Activated naive CD8-positive, alpha-beta T cell treated with anti-CD3 and anti-CD28 coated beads, Interleukin-2, amount 50 U/mL, for 24 hours (primary cell): ENCODE results near the gene RTP2.

Experiments
- ATAC-seq: fragments of 150-1000 bp; cut with Tn5 transposase; one replicate; pipeline ENCODE4 v1.10.0; 2021
- DNase-seq: peaks from one replicate; pipeline ENCODE4 v3.0.0; 2021
- H3K27ac Mint-ChIP-seq: one replicate; pipeline ENCODE4 v1.8.0; 2021; ENCODE audit warnings: mild to moderate bottlenecking, mixed read lengths
- H3K27me3 Mint-ChIP-seq: one replicate; pipeline ENCODE4 v1.8.0; 2021; ENCODE audit warnings: mixed read lengths
- H3K36me3 Mint-ChIP-seq: one replicate; pipeline ENCODE4 v1.8.0; 2021; ENCODE audit warnings: low read depth, mixed read lengths
- H3K4me1 Mint-ChIP-seq: one replicate; pipeline ENCODE4 v1.8.0; 2021; ENCODE audit warnings: mixed read lengths
- H3K4me3 Mint-ChIP-seq: one replicate; pipeline ENCODE4 v1.8.0; 2021; ENCODE audit warnings: mild to moderate bottlenecking, moderate library complexity, mixed read lengths
- H3K9me3 Mint-ChIP-seq: one replicate; pipeline ENCODE4 v1.8.0; 2021; ENCODE audit warnings: mixed read lengths

RTP2 gene

DNA sequence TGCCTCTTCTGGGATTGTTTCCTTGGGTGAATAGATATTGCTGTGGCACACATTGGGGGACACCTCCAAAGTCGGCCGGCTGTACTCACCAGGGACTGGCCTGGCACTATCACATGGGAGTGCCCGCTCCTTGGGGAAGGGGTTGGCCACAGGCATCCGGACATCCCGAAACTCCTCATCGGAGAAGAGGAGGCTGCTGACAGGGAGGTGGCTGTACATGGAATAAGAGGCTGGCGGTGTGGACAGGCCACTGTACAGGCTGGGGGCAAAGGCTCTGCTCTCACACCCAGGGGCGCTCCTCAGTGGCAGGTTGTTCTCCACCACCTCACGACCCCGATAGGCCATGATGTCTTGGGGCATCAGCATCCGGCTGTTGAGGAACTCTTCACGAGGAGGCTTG, 27.2 kb upstream of the RTP2 start:
- no peaks in the 10 kb centered on the region for H3K4me1 Mint-ChIP-seq
- ATAC-seq (no peak), DNase-seq (no peak)
- no peaks in the 10 kb centered on the region for H3K27me3 Mint-ChIP-seq
- no peaks in the 10 kb centered on the region for H3K9me3 Mint-ChIP-seq
- H3K27ac Mint-ChIP-seq, result no peak overlapping the region
- H3K36me3 Mint-ChIP-seq, result peaks cover 29% of the 10 kb centered on the region
- H3K4me3 Mint-ChIP-seq, result no peak overlapping the region

- Mint-ChIP-seq H3K27ac (no peak overlapping the region), H3K9me3 (no peaks in the 10 kb centered on the region), H3K4me3 (no peak overlapping the region), H3K4me1 (no peaks in the 10 kb centered on the region), H3K36me3 (peaks cover 32% of the 10 kb centered on the region), H3K27me3 (no peaks in the 10 kb centered on the region)
- no peak for DNase-seq
- no peak for ATAC-seq
Measured at GRCh38 chr3:187728940-187729583, 26.7 kb upstream of the RTP2 start.

- Mint-ChIP-seq H3K27me3 (no peaks in the 10 kb centered on the region), H3K4me3 (no peak overlapping the region), H3K36me3 (peaks cover 37% of the 10 kb centered on the region), H3K9me3 (no peaks in the 10 kb centered on the region), H3K27ac (no peak overlapping the region), H3K4me1 (no peaks in the 10 kb centered on the region)
- no peak for DNase-seq
- no peak for ATAC-seq
Measured at GRCh38 chr3:187728248-187728647, 25.9 kb upstream of the RTP2 start.

GRCh38 chr3:187726564-187726963, 24.2 kb upstream of the RTP2 start:
- no peaks in the 10 kb centered on the region for H3K27me3 Mint-ChIP-seq
- DNase-seq, result no peak
- H3K4me3 Mint-ChIP-seq, result no peak overlapping the region
- ATAC-seq, result no peak
- H3K9me3 Mint-ChIP-seq, result no peaks in the 10 kb centered on the region
- H3K4me1 Mint-ChIP-seq, result no peaks in the 10 kb centered on the region
- H3K27ac Mint-ChIP-seq, result no peak overlapping the region
- H3K36me3 Mint-ChIP-seq, result peaks cover 38% of the 10 kb centered on the region

GRCh38 chr3:187725653-187726370, 23.5 kb upstream of the RTP2 start:
- H3K9me3 Mint-ChIP-seq, result no peaks in the 10 kb centered on the region
- H3K27me3 Mint-ChIP-seq, result no peaks in the 10 kb centered on the region
- DNase-seq, result no peak
- H3K36me3 Mint-ChIP-seq, result peaks cover 36% of the 10 kb centered on the region
- H3K4me3 Mint-ChIP-seq, result no peak overlapping the region
- no peak overlapping the region for H3K27ac Mint-ChIP-seq
- ATAC-seq, result no peak
- no peaks in the 10 kb centered on the region for H3K4me1 Mint-ChIP-seq

DNA sequence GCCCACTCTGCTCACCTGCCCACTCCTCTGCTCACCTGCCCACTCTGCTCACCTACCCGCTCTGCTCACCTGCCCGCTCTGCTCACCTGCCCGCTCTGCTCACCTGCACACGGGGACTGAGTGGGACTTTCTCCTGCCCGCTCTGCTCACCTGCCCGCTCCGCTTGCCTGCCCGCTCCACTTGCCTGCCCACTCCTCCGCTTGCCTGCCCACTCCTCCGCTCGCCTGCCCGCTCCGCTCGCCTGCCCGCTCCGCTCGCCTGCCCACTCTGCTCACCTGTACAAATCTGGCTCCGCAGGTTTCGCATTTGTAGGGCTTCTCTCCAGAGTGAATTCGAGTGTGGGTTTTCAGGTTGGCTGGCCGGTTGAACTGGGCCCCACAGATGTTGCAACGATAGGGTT, 22.9 kb upstream of the RTP2 start:
- Mint-ChIP-seq H3K27ac (no peak overlapping the region), H3K9me3 (no peaks in the 10 kb centered on the region), H3K4me3 (no peak overlapping the region), H3K4me1 (no peaks in the 10 kb centered on the region), H3K27me3 (no peaks in the 10 kb centered on the region), H3K36me3 (peaks cover 35% of the 10 kb centered on the region)
- DNase-seq (no peak), ATAC-seq (no peak)

GRCh38 chr3:187722206-187722612, 19.9 kb upstream of the RTP2 start:
- Mint-ChIP-seq H3K36me3 (peaks cover 29% of the 10 kb centered on the region), H3K4me3 (no peak overlapping the region), H3K27me3 (no peaks in the 10 kb centered on the region), H3K9me3 (no peaks in the 10 kb centered on the region), H3K4me1 (no peaks in the 10 kb centered on the region), H3K27ac (no peak overlapping the region)
- no peak for ATAC-seq
- DNase-seq, result no peak

DNA sequence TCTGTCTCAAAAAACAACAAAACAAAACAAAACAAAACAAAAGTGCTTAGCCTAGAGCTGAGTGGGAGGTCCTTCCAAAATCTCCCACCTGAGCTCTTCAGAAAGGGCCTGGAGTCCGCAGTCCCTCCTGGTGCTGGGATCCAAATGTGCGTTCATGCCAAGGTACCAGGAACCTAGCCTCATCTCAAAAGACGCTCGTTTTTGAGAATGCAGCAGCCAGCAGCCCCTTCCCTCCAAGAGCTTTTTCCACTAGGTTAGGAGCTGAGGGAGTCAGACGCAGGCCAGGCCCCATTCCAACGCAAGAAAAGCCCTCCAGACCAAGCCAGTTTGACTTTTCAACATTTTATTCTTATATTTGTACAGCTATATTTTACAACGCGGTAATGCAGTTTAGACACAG, 18.7 kb upstream of the RTP2 start:
- DNase-seq (no peak), ATAC-seq (no peak)
- Mint-ChIP-seq H3K4me1 (no peaks in the 10 kb centered on the region), H3K36me3 (peaks cover 23% of the 10 kb centered on the region), H3K4me3 (no peak overlapping the region), H3K27me3 (no peaks in the 10 kb centered on the region), H3K9me3 (no peaks in the 10 kb centered on the region), H3K27ac (no peak overlapping the region)

DNA sequence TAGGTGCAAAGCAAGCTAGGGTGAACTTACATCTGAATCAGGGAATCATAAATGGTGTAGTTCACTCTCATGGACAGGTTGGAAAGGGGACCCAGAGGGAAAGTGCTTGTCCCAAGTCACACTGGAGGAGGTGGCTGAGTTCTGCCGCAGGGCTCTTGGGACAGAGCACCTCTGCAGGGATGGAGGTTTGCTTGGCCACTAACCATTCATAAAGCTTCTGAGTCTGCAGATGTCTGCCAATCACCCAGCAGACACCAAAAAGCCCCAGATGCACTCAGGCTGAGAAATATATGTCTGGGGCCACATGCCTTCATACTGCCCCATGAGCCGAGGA, 17.9 kb upstream of the RTP2 start:
- H3K27ac Mint-ChIP-seq, result no peak overlapping the region
- H3K36me3 Mint-ChIP-seq, result peaks cover 20% of the 10 kb centered on the region
- H3K9me3 Mint-ChIP-seq, result no peaks in the 10 kb centered on the region
- ATAC-seq (no peak), DNase-seq (no peak)
- H3K27me3 Mint-ChIP-seq, result no peaks in the 10 kb centered on the region
- H3K4me3 Mint-ChIP-seq, result no peak overlapping the region
- no peaks in the 10 kb centered on the region for H3K4me1 Mint-ChIP-seq

GRCh38 chr3:187719628-187720336, 17.4 kb upstream of the RTP2 start:
- peaks cover 17% of the 10 kb centered on the region for H3K36me3 Mint-ChIP-seq
- no peak overlapping the region for H3K4me3 Mint-ChIP-seq
- no peaks in the 10 kb centered on the region for H3K27me3 Mint-ChIP-seq
- no peaks in the 10 kb centered on the region for H3K9me3 Mint-ChIP-seq
- DNase-seq, result no peak
- ATAC-seq, result no peak
- no peak overlapping the region for H3K27ac Mint-ChIP-seq
- H3K4me1 Mint-ChIP-seq, result no peaks in the 10 kb centered on the region

DNA sequence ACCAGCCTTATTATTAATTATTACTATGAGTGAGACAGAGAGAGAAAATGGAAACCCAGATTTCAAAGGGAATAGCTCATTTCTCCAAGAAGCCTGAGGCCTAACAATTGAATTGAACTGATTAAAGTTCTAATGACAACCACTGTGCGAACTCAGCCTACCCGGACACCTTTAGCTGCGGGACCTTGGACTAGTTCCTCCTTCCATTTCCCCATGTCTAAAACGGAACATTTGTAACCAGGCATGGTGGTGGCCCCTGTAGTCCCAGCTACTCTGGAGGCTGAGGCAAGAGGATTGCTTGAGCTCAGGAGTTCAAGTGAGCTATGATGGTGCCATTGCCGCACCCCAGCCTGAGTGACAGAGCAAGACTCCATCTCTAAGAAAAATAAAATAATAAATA, 16.4 kb upstream of the RTP2 start:
- H3K27me3 Mint-ChIP-seq, result peaks cover 3% of the 10 kb centered on the region
- peaks cover 8% of the 10 kb centered on the region for H3K4me1 Mint-ChIP-seq
- H3K9me3 Mint-ChIP-seq, result no peaks in the 10 kb centered on the region
- H3K27ac Mint-ChIP-seq, result no peak overlapping the region
- H3K4me3 Mint-ChIP-seq, result no peak overlapping the region
- DNase-seq (no peak), ATAC-seq (no peak)
- H3K36me3 Mint-ChIP-seq, result peaks cover 11% of the 10 kb centered on the region

DNA sequence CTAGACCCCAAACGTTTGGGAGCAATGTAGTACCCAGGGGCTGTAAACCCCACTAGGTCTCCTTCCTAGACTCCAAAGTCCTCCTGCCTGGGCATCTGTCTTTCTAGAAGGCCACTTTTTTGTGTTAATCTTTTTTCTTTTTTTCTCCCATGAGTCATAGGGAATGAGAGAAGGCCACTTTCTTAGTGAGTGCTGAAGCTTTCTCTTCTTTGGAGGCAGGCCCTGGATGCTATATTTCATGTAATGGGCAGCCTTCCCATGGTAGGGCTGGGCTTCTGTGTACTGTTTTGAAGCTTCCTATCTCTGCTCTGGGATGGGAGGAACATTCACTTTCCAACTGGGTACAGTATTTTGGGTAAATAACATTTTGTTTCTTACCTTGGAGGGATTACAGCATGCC, 15.2 kb upstream of the RTP2 start:
- DNase-seq (no peak), ATAC-seq (no peak)
- peaks cover 6% of the 10 kb centered on the region for H3K36me3 Mint-ChIP-seq
- no peaks in the 10 kb centered on the region for H3K9me3 Mint-ChIP-seq
- peaks cover 3% of the 10 kb centered on the region for H3K27me3 Mint-ChIP-seq
- no peak overlapping the region for H3K27ac Mint-ChIP-seq
- peaks cover 8% of the 10 kb centered on the region for H3K4me1 Mint-ChIP-seq
- no peak overlapping the region for H3K4me3 Mint-ChIP-seq

DNA sequence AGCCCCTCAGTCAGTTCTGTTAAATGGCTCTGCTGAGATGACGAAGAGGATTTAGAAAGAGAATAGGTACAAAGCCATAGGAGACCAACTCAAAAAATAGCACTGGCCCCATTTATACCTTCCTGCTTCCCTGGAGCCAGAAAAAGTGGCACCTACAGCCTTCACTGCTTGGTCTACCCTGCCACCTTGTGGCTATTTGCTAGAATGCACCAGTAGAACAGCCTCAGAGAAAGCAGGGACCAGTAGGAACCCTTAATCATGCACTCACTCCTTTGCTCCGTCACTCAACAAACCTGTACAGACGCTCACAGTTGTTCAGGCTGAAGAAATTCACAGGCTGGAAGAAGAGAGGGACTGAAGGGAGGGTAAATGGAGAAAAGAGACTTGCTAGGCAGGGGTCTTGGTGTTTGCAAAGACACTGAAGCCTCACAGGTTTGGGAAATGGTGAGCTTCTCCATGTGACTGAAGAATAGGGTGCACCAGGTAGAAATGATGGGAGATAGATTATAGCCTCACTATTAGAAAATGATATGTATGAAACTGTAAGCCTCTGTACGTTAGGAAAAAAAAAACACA, 12.1 kb upstream of the RTP2 start:
- H3K36me3 Mint-ChIP-seq, result no peaks in the 10 kb centered on the region
- H3K4me1 Mint-ChIP-seq, result peaks cover 8% of the 10 kb centered on the region
- no peak overlapping the region for H3K27ac Mint-ChIP-seq
- ATAC-seq, result peak; percentile 83
- no peaks in the 10 kb centered on the region for H3K9me3 Mint-ChIP-seq
- no peak overlapping the region for H3K4me3 Mint-ChIP-seq
- peak; percentile 69 for DNase-seq
- peaks cover 3% of the 10 kb centered on the region for H3K27me3 Mint-ChIP-seq

GRCh38 chr3:187713504-187713903, 11.1 kb upstream of the RTP2 start:
- H3K27ac Mint-ChIP-seq, result no peak overlapping the region
- H3K4me1 Mint-ChIP-seq, result peaks cover 8% of the 10 kb centered on the region
- no peaks in the 10 kb centered on the region for H3K36me3 Mint-ChIP-seq
- H3K4me3 Mint-ChIP-seq, result no peak overlapping the region
- H3K9me3 Mint-ChIP-seq, result no peaks in the 10 kb centered on the region
- DNase-seq, result no peak
- peak; percentile 65 for ATAC-seq
- peaks cover 3% of the 10 kb centered on the region for H3K27me3 Mint-ChIP-seq

- DNase-seq, result no peak
Measured at GRCh38 chr3:187709155-187709554, 6.8 kb upstream of the RTP2 start.

More at GRCh38 chr3:187709155-187709554, 6.8 kb upstream of the RTP2 start:
- no peak overlapping the region for H3K4me3 Mint-ChIP-seq
- H3K36me3 Mint-ChIP-seq, result no peaks in the 10 kb centered on the region
- ATAC-seq, result no peak
- no peak overlapping the region for H3K27ac Mint-ChIP-seq
- H3K4me1 Mint-ChIP-seq, result peaks cover 3% of the 10 kb centered on the region
- no peaks in the 10 kb centered on the region for H3K27me3 Mint-ChIP-seq
- H3K9me3 Mint-ChIP-seq, result no peaks in the 10 kb centered on the region
